DOHH2 (cell line): ENCODE results near the gene CEACAM5.

ENCODE experiments used
- H3F3A ChIP-seq: fragments of 200-600 bp; sonication (generic), shearing (Covaris generic); 2 replicates; pipeline ENCODE4 v1.6.0; 2016; ENCODE audit warnings: antibody characterized with exemption, mild to moderate bottlenecking; ENCODE audit not compliant: control insufficient read depth, insufficient read depth
- H3K27ac ChIP-seq: fragments of 200-600 bp; sonication (generic); 2 replicates; pipeline ENCODE4 v1.5.1; 2014; ENCODE audit warnings: low read depth, mild to moderate bottlenecking, low read length, moderate library complexity
- H3K27me3 ChIP-seq: fragments of 200-600 bp; sonication (generic); 2 replicates; pipeline ENCODE4 v1.6.1; 2014; ENCODE audit warnings: mild to moderate bottlenecking, low read length, mixed read lengths; ENCODE audit not compliant: control insufficient read depth
- H3K36me3 ChIP-seq: fragments of 200-600 bp; sonication (generic); 2 replicates; pipeline ENCODE4 v1.6.1; 2014; ENCODE audit warnings: mild to moderate bottlenecking, low read length, moderate library complexity, mixed read lengths; ENCODE audit not compliant: control insufficient read depth
- H3K4me1 ChIP-seq: fragments of 200-600 bp; sonication (generic); 2 replicates; pipeline ENCODE4 v1.6.1; 2014; ENCODE audit warnings: mild to moderate bottlenecking, low read length, mixed read lengths; ENCODE audit not compliant: control insufficient read depth
- H3K4me2 ChIP-seq: fragments of 200-600 bp; sonication (generic); 2 replicates; pipeline ENCODE4 v1.6.0; 2014; ENCODE audit warnings: mild to moderate bottlenecking, low read length, moderate library complexity
- H3K4me3 ChIP-seq: fragments of 200-600 bp; sonication (generic); 2 replicates; pipeline ENCODE4 v1.5.1; 2014; ENCODE audit warnings: mild to moderate bottlenecking, low read length, mixed read lengths
- H3K79me2 ChIP-seq: fragments of 200-600 bp; sonication (generic); 2 replicates; pipeline ENCODE4 v1.6.1; 2014; ENCODE audit warnings: mild to moderate bottlenecking, low read length, mixed read lengths; ENCODE audit not compliant: control insufficient read depth
- H3K9me2 ChIP-seq: fragments of 200-600 bp; sonication (generic); replicated peaks from 2 replicates; pipeline ENCODE4 v1.6.1; 2014; ENCODE audit warnings: mild to moderate bottlenecking, low read length, mixed read lengths; ENCODE audit not compliant: control insufficient read depth
- H3K9me3 ChIP-seq: fragments of 200-600 bp; sonication (generic); 2 replicates; pipeline ENCODE4 v1.6.1; 2014; ENCODE audit warnings: antibody characterized with exemption, low read length, mixed read lengths; ENCODE audit not compliant: control insufficient read depth, insufficient read depth
- H4K20me1 ChIP-seq: fragments of 200-600 bp; sonication (generic); 2 replicates; pipeline ENCODE4 v1.6.0; 2014; ENCODE audit warnings: low read depth, mild to moderate bottlenecking, antibody characterized with exemption, low read length, moderate library complexity; ENCODE audit not compliant: control insufficient read depth, insufficient read depth
- CTCF ChIP-seq: fragments of 200-600 bp; sonication (generic); IDR thresholded peaks from one replicate; pipeline ENCODE4 v1.5.1; 2014; ENCODE audit warnings: antibody characterized with exemption, mild to moderate bottlenecking, low read depth, low read length; ENCODE audit not compliant: poor library complexity, severe bottlenecking
- EZH2phosphoT487 ChIP-seq: fragments of 200-600 bp; sonication (generic); IDR thresholded peaks from 2 replicates; pipeline ENCODE4 v1.6.1; 2017; ENCODE audit warnings: borderline replicate concordance, mild to moderate bottlenecking, antibody characterized with exemption, low read length, moderate library complexity, mixed read lengths

CEACAM5 gene

GRCh38 chr19:41700381-41701195 is 7.8 kb upstream of the CEACAM5 start:
- Histone ChIP-seq H3K4me2 (no peak overlapping the region), H3K27me3 (peaks cover 6% of the 10 kb centered on the region; the same call in 1 of the 2 replicates), H3K4me1 (no peaks in the 10 kb centered on the region), H4K20me1 (no peaks in the 10 kb centered on the region; the same call in 1 of the 2 replicates), H3F3A (no peaks in the 10 kb centered on the region), H3K79me2 (no peaks in the 10 kb centered on the region), H3K4me3 (no peak overlapping the region), H3K9me2 (no peaks in the 10 kb centered on the region), H3K9me3 (no peaks in the 10 kb centered on the region), H3K36me3 (no peaks in the 10 kb centered on the region), H3K27ac (no peak overlapping the region)
- no peak for TF ChIP-seq CTCF

GRCh38 chr19:41701401-41702075 is 6.9 kb upstream of the CEACAM5 start:
- Histone ChIP-seq H3K79me2 (no peaks in the 10 kb centered on the region), H3K4me2 (no peak overlapping the region), H3K9me3 (no peaks in the 10 kb centered on the region), H3F3A (no peaks in the 10 kb centered on the region), H3K9me2 (no peaks in the 10 kb centered on the region), H3K4me3 (no peak overlapping the region), H3K36me3 (no peaks in the 10 kb centered on the region), H4K20me1 (no peaks in the 10 kb centered on the region; the same call in 1 of the 2 replicates), H3K27ac (no peak overlapping the region), H3K4me1 (no peaks in the 10 kb centered on the region), H3K27me3 (peaks cover 6% of the 10 kb centered on the region; the same call in 1 of the 2 replicates)
- TF ChIP-seq CTCF: peak; percentile 82
- no peak for TF ChIP-seq EZH2phosphoT487

- no peaks in the 10 kb centered on the region for H3K9me2 ChIP-seq
Observed at GRCh38 chr19:41702171-41702651, 6.2 kb upstream of the CEACAM5 start.

More at GRCh38 chr19:41702171-41702651, 6.2 kb upstream of the CEACAM5 start:
- no peak for TF ChIP-seq CTCF
- TF ChIP-seq EZH2phosphoT487: no peak
- H3K79me2 ChIP-seq: no peaks in the 10 kb centered on the region
- no peaks in the 10 kb centered on the region for H3F3A ChIP-seq
- H3K4me1 ChIP-seq: no peaks in the 10 kb centered on the region
- no peak overlapping the region for H3K27ac ChIP-seq
- H3K27me3 ChIP-seq: peaks cover 6% of the 10 kb centered on the region; the same call in 1 of the 2 replicates
- H3K9me3 ChIP-seq: no peaks in the 10 kb centered on the region
- H3K4me3 ChIP-seq: no peak overlapping the region
- H3K4me2 ChIP-seq: no peak overlapping the region
- H3K36me3 ChIP-seq: no peaks in the 10 kb centered on the region
- no peaks in the 10 kb centered on the region; the same call in 1 of the 2 replicates for H4K20me1 ChIP-seq
